ENCODE data around the gene NR5A1.
A peak's percentile ranks its signal among the peaks of the same experiment; 100 is the strongest.

Gene NR5A1

GRCh38 chr9:124480621-124480981, 26.6 kb downstream of the NR5A1 start:
- peak; percentile 12 for DNase-seq

- DNase-seq, result no peak
Measured at GRCh38 chr9:124479947-124480620, 27.1 kb downstream of the NR5A1 start.

DNA sequence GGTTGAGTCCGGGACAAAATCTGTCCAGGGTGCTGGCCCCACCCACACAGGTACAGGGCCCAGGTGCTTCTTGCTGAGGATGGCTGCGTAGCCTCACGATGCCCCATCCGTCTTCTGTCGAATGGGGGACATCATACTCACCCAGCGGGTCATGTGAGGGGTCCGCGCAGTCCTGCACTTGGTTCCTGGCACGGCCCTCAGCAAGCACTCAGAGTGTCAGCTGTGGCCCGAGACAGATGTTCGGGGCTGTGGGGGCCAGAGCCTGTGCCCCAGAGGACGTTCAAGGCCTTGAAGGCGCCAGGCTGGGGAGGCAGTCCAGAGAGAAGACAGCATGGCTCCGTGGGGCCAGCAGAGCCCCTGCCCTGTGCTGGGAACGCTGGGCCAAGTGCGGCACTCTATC, 27.8 kb downstream of the NR5A1 start:
- DNase-seq, result no peak

DNA sequence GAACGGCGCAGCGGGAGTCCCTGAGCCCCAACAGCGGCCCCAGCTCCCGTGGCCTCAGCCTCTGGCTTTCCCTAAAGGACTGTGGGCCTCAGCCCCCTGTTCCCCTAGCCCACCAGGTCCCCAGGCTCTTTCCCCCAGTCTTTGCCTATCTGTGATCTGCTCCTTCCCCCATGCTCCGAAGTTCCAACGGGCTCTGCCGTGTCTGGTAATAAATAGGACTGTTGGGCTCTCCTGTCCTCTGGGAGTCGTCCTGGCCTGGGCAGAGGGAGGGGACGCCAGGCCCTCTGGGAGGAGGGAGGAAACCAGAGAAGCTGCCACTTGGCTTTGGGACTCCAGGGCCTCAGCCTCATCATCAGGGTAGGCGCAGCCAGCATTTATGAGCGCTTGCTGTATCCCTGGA, 28.8 kb downstream of the NR5A1 start:
- no peak for DNase-seq

DNA sequence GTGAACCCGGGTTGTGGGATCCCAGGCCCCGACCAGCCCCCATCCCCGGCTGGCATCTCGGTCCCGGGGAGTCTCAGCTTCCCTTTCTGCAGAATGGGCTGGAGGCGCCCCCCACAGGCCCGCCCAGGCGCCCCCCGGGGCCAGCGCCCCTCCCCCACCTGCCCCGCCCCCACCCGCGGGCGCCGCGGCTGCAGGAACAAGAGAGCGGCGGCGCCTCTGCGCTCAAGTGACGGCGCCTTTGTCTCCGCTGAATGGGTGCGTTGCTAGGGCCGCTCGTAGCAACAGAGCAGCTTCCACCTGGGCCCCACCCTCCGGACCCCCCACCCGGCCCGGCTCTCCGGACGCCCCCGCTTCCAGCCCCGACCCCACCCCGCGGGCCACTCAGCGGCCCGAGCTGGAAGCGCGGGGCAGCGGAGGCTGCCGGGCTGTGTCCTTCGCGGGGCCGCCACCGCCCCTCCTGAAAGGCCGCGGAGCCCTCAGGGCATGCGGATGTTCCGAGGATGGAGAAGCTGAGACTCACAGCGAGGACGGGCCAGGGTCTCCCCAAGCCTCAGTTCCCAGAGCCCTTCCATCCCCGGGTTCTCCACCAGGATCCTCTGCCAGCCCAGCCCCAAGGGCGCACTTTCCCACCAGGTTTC, 29.4 kb downstream of the NR5A1 start:
- DNase-seq, result no peak

- DNase-seq, result no peak
Measured at GRCh38 chr9:124477211-124477647, 30.0 kb downstream of the NR5A1 start.

DNA sequence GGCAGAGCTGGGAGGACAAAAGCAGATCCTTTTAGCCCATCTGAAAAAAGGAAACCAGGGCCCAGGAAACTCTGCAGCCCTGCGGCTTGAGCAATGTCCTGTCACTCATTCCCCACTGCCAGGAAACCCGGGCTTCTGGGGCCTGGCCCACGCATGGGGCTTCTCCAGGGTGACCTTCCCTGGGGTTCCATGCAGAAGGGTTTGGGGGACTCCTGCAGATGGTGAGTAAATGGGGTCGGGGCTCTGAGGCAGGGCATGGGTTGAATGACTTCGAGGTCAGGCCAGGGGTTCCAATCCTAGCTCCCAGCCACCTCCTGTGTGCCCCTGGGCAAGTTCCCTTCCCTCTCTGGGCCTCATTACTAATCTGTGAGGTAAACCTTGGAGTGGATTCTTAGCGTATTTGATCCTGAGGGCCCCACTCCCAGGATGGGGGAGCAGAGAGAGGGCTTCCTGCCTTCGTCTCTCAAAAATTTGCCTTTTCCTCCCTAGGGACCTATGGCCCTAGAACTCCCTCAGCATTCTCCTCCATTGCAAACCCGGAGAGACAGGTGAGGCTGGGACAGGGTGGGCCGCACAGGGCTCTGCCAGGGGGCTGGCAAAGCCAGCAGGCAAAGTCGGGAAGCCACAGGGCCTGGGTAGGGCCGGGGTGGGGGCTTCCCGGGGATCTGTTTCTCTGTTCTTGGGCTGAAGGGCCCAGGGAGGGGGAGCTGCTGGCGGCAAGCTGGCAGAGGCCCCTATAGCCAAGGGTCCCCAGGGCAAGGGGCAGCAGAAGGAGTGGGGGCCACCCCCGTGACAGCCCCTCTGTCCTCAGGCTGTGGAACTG, 31.1 kb downstream of the NR5A1 start:
- no peak for DNase-seq

DNA sequence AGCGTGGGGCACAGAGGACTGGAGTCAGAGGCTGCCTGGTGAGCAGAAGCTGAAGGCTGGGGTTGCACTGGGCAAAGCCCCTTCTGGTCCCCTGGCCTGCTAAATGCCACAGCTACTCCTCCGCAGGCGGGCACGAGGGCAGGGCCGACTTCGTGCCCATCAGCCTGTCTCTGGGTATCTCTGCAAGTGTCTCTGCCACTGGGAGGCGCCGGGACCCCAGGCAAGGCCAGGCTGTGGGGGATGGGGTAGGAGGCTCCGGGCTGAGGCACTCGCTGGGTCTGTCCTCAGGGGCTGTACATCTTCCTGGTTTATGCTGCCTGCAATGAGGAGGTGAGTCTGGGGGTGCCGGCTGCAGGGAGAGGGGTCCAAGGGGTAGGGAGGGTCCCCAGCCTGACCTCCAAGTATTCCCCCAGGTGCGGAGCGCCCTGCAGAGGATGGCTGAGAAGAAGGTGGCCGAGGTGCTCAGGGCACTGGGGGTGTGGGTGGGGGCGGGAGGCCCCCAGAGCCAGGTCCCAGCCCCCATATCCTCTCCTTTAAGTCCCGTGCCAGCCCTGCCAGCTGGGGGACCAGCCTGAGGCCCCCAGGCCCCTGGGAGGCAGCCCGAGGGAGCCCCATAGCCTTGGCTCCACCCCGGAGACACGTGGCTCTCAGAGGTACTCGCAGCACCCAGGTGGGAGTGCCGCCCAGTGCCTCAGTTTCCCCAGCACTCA, 31.9 kb downstream of the NR5A1 start:
- DNase-seq, result no peak

GRCh38 chr9:124474151-124474550, 33.0 kb downstream of the NR5A1 start:
- DNase-seq, result no peak

DNA sequence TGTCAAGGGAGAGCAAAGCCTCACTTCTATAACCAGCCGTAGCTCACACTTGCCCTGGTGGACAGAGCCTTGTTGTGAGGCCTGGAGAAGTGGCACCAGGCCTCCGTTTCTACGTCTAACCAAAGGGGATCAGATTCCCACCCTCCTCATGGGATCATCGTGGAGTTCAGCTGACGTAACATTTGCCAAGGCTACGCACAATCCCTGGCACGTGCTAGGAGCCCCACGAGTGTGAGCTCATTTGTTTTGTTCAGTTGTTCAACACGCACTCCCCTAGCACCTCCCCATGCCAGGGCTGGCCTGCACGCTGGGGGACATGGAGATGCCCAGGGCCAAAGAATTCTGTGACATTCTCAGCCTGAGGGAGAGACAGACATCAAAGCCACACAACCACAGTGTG, 33.9 kb downstream of the NR5A1 start:
- no peak for DNase-seq

DNA sequence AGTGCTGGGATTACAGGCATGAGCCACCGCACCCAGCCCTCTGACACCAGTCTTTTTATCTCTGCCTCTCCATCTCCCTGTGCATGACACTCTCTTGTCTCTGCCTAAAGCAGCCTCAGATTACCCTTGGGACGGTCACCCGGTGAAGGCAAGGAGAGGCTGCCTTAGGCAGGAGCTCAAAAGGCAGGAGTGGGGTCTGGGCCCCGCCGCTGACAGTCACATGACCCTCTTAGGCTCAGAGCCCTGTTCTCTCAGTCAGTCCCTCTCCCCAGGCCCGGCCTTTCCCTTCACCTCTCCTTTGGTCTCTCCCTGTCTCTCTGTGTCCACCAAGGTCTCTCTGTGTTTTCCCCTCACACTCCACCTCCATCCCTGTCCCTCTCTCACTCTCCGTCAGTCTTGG, 34.4 kb downstream of the NR5A1 start:
- no peak for DNase-seq

- no peak for DNase-seq
Measured at GRCh38 chr9:124471761-124472160, 35.4 kb downstream of the NR5A1 start.

GRCh38 chr9:124470726-124471125, 36.5 kb downstream of the NR5A1 start:
- no peak for DNase-seq

- no peak for DNase-seq
Measured at GRCh38 chr9:124470306-124470705, 36.9 kb downstream of the NR5A1 start.

GRCh38 chr9:124469011-124469832, 38.0 kb downstream of the NR5A1 start:
- no peak for DNase-seq

GRCh38 chr9:124468061-124468740, 39.0 kb downstream of the NR5A1 start:
- no peak for DNase-seq

- no peak for DNase-seq
Measured at GRCh38 chr9:124467410-124468060, 39.7 kb downstream of the NR5A1 start.

- no peak for DNase-seq
Measured at GRCh38 chr9:124465736-124466135, 41.5 kb downstream of the NR5A1 start.

- DNase-seq, result no peak
Measured at GRCh38 chr9:124462739-124463138, 44.5 kb downstream of the NR5A1 start.

- no peak for DNase-seq
Measured at GRCh38 chr9:124458441-124458840, 48.8 kb downstream of the NR5A1 start.

DNA sequence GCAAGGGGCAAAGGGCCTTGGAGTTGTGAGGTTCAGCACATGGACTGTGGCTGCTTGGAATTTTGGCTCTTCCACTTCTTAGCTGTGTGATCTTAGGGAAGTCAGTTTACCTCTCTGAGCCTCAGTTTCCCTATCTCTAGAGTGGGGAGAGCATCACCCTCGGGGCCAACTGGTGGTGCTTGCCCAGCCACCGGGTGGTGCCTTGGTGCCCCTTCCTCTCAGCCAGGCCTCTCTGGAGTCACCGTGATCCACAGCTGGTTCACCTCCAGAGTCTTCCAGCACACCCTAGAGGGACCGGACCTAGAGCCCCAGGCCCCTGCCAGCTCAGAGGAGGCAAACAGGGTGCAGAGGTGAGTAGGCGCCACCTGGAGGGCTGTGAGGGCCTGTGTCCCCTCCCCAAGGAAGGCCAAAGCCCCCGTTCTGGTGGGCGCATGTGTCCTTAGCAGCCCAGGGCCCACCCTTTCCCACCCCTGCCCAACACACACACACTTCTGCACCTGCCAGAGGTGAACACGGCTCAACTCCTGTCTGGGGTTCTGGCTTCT, 49.2 kb downstream of the NR5A1 start:
- DNase-seq, result no peak
